NCI-H2196 treated with DMSO at 0.1 percent for 48 hours (cell line): Measurements from ENCODE around the gene VOPP1.
"Not testable (repeated sequence)": the region's sequence is repeated elsewhere in the genome, so short reads cannot be mapped to it uniquely, and the experiment has no call there.

Source experiments
- DNase-seq: peaks from one replicate; lab custom pipeline; 2025; ENCODE audit not compliant: unreplicated experiment; lab: John Stamatoyannopoulos, UW

The VOPP1 gene

DNA sequence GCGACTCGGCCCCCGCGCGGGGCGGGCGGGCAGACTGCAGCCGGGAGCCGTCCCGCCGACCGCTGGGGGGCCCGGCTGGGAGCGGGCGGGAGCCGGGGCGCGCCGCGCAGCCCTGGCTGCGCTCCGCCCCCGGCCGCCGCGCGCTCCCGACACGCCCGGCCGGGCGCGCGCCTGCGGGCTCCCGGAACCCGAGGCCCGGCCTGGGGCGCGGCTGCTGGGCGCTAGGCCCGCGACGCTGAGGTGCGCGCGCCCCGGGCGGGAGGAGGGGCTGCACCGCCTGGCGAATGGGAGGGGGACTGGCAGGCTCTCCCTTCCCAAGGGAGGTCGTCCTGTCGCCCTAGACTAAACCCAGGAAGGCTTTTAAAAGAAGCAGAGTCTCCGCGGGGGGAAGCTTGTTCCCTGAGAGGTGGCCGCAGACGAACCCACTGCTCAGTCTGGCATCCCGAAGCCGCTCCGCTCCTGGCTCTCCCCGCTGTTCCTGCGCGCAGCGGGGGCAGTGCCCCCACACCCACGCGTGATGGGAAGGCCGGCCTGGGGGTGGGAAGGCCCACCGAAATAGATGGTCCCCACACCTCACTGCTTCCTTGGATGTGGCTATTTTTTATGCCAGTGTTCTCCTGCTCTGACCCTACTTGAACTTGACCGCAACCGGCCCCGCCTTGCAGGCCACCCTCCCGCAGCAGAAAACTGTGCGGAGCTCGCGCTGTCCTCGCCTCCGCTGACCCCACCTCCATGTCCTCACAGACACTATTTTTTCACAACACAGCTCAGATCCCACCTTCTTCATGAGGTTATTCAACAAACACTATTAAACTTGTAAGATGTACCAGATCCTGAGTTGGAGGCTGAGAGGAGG, at the start of gene VOPP1:
Gene VOPP1 (minus strand): TSS at position 125 of the 856 bp plus-strand sequence. CDS start 178 bp downstream, outside the sequence.
- DNase-seq: peak; percentile 47

- DNase-seq: no peak
These were observed 46.6 kb upstream of the VOPP1 start for GRCh38 chr7:55618913-55619312.

DNA sequence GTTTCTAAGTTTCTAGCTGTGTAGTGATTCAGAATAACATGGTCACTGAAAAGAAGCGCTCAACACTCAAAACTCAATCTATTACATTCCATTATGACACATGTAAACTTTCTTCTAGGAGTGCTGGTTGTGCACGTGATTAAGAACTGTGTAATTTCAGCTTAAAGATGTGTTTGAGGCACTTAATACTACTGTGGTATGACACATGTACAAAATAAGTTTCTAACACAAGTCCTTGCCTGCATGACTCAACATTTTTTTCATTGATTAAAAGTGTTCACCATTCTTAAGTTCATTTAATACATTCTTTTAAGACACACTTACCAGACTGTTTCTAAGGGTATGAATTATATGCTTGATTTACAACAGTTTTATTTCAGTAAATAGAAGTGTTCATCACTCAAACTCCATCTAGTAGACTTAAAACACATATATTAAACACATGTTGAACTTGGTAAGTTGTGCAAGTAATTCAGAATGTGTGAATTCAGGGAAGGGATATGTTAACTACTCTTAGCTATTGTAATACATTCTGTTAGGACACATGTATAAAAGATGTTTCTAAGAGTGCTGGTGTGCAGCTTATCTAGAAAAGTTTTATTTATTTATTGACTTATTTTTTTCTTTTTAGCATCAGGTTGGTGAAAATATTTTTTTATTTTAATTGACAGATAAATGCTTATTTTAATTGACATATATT, 42.2 kb upstream of the VOPP1 start:
- not testable (repeated sequence) for DNase-seq

- DNase-seq: not testable (repeated sequence)
These were observed 37.4 kb upstream of the VOPP1 start for GRCh38 chr7:55609726-55610125.

DNA sequence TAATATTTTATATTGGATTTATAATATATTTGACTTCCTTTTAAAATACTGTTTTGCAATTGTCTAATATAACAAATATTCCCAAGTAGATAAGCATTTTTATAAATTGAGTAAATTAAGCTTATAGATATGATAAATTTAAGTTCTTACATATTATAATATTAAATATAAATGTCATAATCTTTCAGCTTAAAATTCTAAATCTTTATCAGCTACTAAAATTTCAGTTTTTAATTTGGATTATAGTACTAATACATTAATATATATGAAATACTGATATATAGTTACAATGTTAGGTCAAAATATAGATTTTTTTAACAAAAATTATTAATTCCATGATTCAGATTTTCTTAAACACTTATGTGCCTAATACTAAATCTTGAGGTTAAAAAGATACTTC, 33.4 kb upstream of the VOPP1 start:
- not testable (repeated sequence) for DNase-seq

GRCh38 chr7:55597944-55598499, 25.7 kb upstream of the VOPP1 start:
- not testable (repeated sequence) for DNase-seq

DNA sequence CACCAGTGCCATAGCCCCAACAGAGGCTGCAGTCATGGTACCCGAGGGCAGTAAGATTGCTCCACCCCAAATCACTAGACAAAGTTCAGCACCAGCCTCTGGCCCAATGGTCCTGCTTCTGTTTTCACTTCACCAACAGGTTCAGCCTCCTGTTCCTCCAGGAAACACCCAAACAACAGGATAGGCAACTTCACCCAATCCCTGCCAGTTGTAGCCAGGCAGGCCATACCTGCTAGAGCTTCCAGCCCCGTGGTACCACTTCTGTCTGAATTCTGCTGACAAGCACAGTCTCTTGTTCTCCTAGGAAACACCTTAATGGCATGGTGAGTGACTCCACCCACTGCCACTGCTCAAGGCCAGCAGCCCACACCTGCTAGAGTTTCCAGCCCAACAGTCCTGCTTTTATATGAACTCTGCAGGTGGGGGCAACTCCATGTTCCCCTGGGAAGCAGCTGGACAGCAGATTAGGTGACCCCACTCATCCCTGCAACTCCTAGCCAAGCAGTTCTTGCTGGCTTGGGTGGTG, 25.0 kb upstream of the VOPP1 start:
- not testable (repeated sequence) for DNase-seq

DNA sequence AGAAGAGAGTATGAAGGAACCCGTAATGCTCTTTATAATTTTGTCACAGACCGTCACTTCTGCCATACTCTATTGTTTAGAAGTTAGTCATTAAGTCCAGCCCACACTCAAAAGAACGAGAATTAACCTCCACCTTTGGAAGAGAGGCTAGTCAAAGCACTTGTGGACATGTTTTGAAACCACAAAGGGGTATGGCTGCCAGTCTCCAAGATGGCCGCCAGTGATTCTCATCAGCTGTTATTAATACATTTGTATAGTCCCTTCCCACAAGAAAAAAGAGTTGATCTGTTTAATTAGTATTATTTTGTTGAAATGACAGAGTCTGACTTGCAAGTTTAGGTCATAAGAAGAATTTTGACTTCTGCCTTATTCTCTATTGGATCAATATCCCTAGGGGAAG, 23.2 kb upstream of the VOPP1 start:
- DNase-seq: no peak

DNA sequence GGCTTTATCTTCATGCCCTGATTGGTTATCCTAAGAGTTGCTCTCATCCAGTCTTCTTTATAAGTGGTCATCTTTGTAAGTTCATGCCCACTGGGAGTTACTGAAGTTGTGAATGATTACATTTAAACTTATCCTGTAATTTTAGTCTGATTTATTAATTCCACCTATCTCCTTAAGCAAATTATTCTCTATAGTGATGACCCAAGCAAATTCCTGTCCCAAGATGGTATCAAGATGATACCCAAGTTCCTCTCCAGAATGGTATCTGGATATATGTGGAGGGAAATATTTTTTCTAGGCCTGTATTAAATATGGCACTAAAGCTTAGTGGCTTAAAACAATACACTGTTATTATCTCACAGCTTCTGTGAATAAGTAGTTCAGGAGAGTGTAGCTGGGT, 22.6 kb upstream of the VOPP1 start:
- DNase-seq: no peak

- no peak for DNase-seq
These were observed 22.1 kb upstream of the VOPP1 start for GRCh38 chr7:55594414-55594813.

DNA sequence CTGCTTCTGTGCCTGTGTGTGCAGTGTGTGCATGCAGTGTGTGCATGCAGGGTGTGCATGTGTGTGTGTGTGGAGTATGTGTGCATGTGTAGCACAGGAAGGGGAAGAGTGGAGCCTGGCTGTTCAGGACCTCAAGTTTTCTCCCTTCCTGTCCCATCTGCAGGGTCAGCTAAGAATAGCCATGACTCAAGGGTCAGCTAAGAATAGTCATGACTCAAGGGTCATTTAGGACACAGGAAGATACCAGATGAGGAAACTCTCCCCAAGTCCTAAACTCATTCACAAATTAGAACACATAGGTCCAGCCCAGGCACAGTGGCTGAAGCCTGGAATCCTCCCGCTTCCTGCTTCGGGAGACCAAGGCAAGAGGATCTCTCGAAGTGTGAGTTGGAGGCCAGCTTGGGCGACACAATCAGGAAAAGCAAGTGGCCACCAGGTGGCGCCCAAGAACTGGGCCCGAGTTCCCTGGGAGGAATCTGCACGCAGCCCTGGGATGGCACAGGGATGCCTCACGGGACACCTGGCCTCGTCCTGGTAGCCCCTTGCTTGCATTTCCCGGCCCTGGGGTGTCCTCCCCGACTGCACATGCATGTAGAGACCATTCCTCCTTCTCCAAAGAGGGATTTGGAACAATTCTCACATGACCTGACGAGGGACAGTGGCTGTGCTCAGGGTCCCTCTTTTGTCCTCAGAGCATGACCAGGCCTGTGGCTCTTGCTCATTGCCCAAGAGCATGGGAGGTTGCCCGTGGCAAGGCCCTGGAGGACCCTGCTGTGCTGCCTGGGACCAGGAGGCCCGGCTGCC, 21.4 kb upstream of the VOPP1 start:
- peak; percentile 16 for DNase-seq

- DNase-seq: no peak
These were observed 20.8 kb upstream of the VOPP1 start for GRCh38 chr7:55593172-55593514.

DNA sequence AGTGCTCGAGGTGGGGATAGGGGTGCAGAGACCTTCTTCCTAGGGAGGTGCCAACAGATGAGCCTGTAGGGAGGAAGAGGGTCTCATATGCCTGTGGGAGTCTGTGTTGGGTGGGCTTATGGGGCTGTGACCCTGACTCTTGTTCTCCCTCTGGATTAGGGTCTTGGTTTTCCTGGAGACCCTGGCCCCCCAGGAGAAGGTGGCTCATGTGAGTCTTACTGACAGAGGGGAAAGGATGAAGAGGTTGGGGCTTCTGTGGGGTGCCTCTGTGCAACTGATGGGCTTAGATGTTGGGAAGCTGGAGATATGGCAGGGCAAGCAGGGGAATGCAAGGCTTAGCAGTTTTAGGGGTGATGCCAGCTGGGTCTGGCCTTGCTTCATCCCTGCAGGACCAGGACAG, 20.2 kb upstream of the VOPP1 start:
- DNase-seq: no peak

DNA sequence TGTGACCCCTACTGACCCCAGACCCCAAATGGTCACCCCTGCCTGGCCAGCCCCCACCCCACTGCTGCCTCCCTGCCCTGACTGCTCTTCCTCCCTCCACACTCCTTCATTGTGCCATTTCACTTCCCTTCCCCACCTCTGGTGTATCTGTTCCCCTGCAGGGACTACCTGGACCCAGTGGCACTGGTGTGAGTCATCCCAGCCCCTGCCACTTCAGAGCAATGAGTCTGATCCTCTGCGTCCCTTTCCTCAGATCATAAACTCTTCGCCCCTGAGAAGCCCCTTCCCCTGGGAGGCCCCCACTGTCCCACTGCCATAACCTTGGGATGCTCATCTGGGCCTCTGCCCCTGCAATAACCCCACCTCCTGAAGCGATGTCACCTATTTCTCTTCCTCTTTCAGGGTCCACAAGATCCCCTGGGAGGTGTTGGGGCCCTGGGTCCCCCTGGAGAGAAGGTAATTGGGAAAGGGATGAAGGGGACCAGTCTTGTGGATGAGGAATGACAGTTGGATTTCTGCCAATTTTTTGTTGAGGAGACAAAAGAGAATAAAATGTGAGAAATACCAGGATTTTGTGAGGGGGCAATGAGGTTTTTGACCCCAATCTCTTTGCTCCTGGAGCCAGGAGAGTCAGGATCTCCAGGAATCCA, 19.1 kb upstream of the VOPP1 start:
- DNase-seq: no peak

DNA sequence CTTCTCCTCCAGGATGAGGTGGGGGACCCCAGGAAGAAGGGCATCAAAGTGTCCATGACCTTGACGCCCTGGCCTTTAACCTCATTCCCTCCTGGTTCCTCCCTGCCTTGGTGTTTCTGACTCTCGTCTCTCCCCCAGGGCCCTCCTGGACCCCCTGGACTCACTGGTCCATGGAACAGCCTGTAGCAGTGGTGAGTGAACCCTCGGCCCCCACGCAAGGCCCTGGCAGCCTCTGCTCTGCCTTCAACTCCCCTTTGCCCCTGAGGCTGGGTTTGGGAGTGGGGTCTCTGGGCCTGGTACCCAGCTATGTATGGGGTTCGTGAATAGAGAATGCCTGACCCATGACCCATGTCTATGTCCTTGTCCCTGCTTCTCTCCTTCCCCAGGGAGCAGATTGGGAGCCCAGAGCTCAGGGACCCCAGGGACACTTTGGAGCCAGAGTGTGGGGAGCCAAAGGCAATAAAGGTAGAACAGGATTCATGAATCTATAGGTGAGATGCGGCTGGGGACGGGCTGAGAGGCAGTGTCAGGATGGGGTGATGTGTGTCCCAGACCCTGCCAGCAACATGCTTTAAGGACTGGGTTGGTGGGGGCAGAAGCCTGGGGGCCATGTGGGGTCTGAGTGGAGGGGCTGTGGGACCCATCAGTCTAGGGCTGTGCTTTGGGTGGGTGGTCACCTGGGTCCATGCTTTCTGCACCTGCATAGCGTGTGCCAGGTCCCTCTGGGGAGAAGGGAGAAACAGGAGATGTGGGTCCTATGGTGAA, 18.4 kb upstream of the VOPP1 start:
- DNase-seq: no peak

- no peak for DNase-seq
These were observed 17.6 kb upstream of the VOPP1 start for GRCh38 chr7:55589905-55590304.

DNA sequence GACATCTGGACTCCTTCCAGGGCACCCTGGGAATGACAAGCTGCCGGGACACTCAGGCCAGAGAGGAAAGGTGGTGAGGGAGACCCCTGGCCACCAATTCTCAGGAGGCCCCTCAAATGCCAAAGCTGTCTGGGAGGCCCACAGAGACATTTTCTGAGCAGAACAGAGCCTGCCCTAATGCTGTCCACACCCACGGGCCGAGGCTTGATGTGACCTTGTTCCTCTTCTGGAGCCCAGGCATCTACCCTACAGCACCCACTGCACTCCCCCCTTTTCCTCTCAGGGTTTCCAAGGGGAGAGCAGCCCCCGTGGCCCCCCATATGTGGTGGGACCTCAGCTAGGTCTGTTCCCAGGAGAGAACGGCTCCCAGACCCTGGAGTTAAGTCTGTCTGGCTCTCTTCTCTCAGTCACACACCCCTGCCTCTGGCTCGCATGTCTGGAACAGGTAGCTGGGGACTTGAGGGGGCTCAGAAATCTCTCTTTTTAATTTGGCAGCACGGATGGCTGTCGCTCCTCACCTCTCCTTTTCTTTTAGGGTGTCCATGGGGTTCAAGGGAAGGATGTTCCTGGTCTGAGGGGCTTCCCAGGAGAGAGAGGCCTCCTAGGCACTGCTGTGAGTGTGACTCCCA, 16.8 kb upstream of the VOPP1 start:
- no peak for DNase-seq

GRCh38 chr7:55588379-55588699, 16.0 kb upstream of the VOPP1 start:
- DNase-seq: no peak

DNA sequence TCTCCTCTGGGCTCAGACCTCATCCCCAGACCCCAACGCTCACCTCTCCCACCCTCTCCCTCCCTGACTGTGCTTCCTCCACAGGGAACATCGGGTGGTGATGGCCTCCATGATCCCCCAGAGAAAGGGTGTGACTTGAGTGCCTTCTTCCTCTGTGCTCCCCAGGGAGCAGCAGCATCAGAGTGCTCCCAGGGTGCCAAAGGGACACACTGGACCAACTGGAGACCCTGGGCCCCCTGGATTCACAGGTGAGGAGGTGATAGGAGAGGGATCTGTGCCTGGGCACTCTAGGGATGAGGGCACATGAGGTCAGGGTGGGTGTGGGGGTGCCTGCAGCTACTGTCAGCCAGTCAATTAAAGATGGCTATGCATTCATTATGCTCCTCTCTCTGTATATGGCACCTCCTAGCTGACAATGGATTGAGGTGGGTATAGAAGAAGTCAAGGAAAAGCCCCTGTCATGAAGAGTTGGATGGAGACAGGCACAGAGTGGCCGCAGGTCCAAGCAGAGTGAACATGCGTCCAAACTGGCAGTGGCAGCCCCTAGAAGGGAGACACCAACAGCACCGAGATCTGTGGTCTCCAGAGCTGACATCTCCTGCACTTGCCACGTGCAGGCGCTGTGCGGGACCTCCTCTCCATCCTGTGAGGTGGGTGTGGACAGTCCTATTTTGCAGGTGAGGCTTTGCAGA, 15.5 kb upstream of the VOPP1 start:
- no peak for DNase-seq
